NK-92 treated with Interleukin-12 subunit alpha and Interleukin-12 subunit beta, amount 100 ng/mL, for 24 hours (cell line): ENCODE results near the gene MYO7B.
"Not testable (repeated sequence)": the region's sequence is repeated elsewhere in the genome, so short reads cannot be mapped to it uniquely, and the experiment has no call there.

Experiments used
- DNase-seq: peaks from one replicate; lab custom pipeline; 2025; lab: John Stamatoyannopoulos, UW

Gene MYO7B

GRCh38 chr2:127552846-127553245 is 17.4 kb downstream of the MYO7B start:
- no peak for DNase-seq

DNA sequence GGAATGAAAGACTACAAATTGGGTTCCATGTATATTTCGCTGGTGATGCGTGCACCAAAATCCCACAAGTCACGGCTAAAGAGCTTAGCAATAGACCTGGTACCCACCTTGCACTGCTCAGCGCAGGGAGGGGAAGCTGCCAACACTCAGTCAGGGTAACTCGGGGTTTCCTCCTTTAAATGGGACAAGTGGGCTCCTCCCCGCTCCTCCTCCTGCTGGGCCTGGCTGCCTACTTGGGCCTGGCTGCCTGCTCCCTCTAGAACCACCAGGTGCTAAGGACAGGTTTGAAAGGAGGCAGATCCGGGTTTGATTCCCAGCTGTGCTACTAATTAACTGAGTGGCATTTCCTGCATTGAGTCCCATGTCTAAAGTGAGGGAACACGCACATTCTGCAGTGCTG is 23.4 kb downstream of the MYO7B start:
- no peak for DNase-seq

DNA sequence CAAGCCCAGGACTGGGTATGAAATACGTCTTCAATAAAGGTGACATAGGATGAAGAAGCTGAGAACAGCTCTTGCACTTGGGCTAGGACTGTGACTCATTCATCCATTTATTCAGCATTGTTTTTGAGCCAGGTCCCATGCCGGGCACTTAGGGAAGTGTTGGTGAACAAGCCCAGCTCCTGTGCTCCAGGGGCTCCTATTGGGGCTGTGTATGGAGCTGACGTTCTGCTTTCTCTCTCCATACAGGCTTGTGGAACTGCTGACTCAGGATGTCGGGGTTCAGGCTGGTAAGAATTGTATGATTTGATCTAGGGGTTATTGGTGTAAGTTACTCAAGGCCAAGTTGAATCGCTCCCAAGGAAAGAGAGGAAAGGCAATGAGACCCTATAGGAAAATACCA is 24.0 kb downstream of the MYO7B start:
- DNase-seq: no peak

GRCh38 chr2:127560201-127560930 is 24.9 kb downstream of the MYO7B start:
- DNase-seq: no peak

DNA sequence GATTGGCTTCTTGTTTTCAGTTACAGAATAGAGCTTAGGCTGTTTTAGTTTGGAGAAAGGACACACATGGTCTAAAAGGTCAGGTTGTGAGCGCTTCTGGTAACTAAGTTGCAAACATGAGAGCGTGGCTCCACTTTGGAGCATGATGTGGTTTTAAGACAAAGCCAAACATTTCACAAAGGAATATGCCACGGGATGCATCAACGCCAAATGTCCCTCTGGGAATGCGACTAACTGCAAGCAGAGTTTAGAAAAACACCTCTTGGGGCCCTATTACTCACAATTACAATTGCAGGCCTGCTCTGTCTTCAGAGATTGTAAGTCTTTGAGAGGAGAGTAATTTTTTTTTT is 25.4 kb downstream of the MYO7B start:
- DNase-seq: no peak

DNA sequence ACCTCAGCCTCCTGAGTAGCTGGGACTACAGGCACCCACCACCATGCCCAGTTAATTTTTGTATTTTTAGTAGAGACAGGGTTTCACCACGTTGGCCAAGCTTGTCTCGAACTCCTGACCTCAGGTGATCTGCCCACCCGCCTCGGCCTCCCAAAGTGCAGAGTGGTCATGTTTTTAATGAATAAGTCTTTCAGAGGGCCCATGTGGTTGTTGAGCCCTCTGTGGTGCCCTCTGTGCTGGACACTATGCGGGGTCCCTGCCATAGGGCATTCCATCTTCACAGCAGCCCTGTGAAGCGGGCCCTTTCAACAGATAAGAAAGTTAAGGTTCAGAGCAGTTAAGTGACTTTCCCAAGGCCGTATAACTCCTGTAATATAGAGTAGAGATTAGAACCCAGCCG is 25.9 kb downstream of the MYO7B start:
- DNase-seq: no peak

DNA sequence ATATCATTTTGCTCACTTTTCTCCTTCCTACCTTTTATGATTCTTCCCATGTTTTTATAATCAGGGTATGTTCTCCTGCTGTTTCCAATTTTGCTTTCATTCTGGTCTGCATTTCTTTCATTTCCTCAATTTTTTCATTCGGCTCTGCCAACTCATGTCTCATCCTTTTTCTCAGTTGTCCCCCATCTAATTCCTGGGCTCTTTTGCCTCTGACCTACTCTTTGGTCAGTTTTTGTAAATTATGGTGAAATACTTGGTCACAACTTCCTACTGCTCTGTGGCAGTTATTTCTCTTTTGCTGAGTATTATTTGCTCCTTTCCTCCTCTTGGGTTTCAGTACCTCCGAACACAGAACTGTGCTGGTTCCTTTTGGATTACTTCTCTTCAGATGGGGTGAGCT is 27.5 kb downstream of the MYO7B start:
- DNase-seq: no peak

DNA sequence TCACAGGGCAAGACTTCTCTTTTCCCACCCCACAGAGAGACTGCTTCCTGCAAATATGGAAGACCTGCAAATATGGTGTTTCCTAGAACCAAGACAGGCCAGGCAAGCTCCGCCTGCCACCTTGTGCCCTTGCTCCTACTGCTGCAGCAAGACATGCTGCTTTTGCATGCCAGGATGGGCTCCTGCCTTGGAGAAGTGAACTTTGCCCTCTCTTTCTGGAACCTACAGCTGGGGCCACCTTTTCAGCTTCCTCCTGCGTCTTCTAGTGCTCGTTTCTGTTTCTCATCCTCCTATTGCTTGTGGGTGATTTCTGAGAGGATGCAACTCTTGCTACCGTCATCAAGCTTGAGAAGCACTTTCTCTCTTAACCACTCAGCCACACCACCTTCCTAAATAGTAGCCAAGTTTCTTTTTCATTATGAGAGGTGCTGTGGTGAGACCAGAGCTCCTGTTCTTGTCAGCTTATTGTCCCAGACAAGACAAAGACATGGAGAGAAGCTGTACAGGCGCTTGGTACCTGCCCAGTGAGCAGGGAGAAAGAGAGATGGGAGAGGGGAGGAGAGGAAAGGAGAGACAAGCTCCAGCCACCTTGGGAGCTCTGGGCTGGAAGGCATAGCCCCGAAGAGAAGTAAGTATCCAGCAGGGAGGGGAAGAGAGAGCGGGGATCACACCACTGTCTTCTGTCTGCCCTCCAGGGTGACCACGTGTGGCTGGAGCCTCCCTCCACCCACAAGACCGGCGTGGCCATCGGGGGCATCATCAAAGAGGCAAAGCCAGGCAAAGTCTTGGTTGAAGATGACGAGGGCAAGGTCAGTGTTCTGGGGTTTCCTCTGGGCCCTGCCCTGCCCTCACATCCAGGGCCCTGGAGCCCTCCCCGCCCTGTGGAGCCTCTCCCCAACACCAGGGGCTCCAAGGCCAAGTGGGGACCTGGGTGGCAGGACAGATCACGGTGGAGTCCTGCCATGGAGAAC is 28.3 kb downstream of the MYO7B start:
- no peak for DNase-seq

DNA sequence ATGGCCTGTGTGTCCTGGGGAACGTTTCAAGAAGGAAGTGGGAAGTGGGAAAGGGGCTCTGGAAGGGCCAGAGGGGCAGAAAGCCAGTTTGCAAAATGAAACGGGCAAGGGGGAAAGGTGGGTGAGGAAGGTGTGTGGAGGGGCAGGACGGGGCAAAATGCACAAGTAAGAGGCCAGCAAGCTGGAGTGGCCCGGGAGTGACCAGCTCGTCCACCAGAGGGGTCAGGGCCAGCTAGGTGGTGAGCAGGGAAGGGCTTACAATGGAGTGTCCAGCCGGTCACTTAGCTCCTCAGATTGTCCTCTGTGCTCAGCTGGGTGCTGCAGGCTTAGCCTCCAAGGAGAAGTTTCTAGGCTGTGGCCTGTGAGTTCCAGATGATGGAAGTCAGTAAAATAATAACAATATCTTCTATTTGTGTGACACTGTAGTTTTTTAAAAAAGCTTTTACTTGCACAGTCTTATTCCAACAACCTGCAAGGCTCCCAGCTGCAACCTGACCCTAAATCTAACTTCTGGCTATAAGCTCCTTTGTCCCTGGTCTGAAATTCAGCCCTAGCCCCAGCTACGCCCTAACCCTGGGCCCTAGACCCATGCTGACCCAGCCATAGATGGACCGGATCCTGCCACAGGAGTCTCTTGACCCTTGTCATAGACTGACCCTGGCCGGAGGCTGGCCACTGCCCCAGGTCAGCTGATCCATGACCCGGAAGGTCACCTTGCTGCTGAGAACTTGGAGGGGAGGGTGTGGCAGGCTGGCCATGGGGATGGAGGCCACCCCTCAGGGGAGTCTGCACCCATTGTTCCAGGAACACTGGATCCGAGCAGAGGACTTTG is 29.2 kb downstream of the MYO7B start:
- no peak for DNase-seq

- no peak for DNase-seq
Measured at GRCh38 chr2:127565261-127566138, 30.0 kb downstream of the MYO7B start.

DNA sequence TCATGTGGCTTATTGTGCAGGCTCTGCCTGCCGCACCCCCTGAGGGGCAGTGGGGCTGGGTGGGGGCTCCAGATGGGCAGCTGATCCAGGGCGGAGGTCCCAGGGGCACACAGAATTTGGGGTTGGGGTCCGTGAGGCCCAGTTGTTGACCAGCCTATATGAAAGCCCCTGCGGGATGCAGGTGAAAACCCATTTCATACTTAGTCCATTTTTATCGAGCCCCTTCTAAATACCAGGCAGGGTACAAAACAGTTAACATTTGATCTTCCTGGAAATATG is 30.6 kb downstream of the MYO7B start:
- DNase-seq: no peak

GRCh38 chr2:127566576-127566975 is 31.1 kb downstream of the MYO7B start:
- DNase-seq: no peak

DNA sequence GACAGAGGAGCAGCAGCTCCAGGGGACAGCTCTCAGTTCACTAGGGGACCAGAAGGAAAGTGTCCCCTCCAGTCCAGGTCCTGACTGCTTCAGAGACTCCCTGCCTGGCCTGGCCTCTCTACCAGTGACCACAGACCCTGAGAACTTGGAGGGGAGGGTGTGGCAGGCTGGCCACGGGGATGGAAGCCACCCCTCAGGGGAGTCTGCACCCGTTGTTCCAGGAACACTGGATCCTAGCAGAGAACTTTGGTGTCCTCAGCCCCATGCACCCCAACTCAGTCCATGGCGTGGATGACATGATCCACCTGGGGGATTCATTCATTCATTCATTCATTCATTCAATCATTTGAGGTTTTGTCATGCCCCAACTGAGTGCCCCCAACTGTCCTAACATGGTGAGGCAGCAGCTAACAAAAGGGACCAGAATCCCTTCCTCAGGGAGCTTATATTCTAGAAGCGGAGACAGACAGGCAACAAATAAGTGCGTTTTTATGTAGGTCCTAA is 31.9 kb downstream of the MYO7B start:
- no peak for DNase-seq

GRCh38 chr2:127568128-127568527 is 32.6 kb downstream of the MYO7B start:
- DNase-seq: no peak

GRCh38 chr2:127569666-127570065 is 34.2 kb downstream of the MYO7B start:
- DNase-seq: no peak

DNA sequence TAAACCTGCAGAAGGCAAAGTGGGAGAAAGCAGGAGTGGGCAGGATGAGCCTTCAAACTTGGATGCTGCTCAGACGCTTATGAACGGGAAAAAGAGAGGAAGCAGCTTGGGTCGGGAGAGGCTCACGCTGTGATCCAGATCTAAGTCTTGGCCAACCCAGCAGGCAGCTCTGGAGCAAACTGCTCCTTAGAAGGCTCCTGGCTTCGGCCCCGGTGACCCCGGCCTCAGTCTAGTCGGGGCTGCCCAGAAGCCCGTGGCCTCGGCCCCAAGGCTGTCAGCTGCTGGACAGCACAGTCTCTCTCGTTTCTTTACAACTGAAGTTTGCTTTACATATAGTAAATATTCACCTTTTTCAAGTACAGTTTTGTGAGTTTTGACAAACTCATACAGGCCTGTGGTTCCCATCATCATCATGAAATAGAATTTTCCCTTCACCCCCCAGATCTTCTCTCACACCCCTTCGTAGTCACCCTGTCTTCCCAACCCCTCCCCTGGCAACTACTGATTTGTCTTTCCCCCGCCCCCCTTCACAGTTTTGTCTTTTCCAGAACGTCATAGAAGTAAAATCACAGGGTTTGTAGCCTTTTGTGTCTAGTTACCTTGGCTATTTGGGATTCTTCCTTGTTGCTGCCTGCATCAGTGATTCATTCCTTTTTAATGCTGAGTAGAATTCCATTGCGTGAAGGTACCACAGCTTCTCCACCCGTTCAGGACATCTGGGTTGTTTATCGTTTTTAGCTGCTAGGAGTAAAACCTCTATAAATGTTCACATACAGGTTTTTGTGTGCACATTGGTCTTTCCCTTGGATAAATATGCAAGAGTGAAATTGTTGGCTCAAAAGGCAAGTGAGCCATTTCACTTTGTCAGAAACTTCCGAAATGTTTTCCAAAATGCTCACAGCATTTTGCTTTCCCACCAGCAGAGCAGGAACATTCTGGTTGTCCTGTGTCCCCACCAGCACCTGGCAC is 35.1 kb downstream of the MYO7B start:
- no peak for DNase-seq

DNA sequence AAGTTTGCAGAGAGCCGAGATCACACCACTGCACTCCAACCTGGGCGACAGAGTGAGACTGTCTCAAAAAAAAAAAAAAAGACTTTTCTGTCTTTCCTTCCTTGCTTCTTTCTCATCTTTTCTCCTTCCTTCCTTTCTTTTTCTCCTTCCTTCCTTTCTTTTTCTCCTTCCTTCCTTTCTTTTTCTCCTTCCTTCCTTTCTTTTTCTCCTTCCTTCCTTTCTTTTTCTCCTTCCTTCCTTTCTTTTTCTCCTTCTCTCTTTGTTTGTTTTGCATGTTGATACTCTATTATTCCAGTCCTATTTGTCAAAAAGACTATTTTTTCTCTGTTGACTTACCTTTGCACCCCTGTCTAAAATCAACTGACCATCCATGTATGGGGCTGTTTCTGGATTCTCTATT is 36.9 kb downstream of the MYO7B start:
- not testable (repeated sequence) for DNase-seq

- DNase-seq: no peak
Measured at GRCh38 chr2:127572841-127573240, 37.4 kb downstream of the MYO7B start.

DNA sequence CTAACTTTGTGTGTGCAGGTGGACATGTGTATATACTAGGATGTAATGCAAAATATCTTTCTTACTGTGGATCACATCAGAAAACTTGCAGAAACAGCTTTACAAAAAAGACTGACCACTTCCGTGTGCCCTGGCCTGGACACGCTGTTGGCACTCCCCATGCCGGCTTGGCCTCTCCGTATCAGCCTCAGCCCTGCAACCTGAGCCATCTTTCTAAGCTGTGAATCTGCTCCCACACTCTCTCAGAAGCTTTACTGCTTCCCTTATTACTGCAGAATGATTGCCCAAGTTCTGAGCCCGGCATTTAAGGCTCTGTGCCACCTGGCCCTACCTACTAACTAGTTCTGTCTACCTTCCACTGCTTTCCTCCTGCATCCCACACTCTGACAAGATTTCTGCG is 37.8 kb downstream of the MYO7B start:
- DNase-seq: no peak

DNA sequence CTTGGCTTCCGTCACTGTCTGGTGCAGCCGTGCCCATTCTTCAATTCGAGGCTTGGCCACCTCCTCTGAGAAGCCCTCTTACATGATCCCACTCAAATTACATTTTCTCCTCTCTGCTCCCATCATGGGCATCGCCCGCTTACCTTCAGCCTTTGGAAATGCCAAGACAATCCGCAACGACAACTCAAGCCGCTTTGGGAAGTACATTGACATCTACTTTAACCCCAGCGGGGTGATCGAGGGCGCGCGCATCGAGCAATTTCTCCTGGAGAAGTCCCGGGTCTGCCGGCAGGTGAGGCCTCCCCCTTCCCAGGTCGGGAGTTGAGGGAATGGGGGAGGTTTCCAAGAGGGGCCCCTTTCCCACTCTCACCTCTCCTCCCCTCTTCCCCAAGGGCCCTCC is 38.3 kb downstream of the MYO7B start:
- no peak for DNase-seq
